B cell (primary cell): ENCODE data around the gene SERF2. TPM values are rescaled to one million over a fixed set of nuclear protein-coding genes. Genes with fewer than 3 reads are reported as not detected.
"Not testable (repeated sequence)": the region's sequence is repeated elsewhere in the genome, so short reads cannot be mapped to it uniquely, and the experiment has no call there.

Experiments used
- ATAC-seq: fragments of 200-7000 bp; cut with Tn5 transposase; one replicate; pipeline ENCODE4 v1.10.0; 2021; ENCODE audit warnings: low read depth, mild to moderate bottlenecking, moderate number of reproducible peaks, moderate library complexity
- CTCF ChIA-PET: fragments of 350-600 bp; sonication (Branson Sonifier 250); formaldehyde crosslinking; loops from one replicate; lab custom pipeline; 2021; ENCODE audit warnings: antibody characterized with exemption, inconsistent platforms; lab: Charles Lee
- POLR2A ChIA-PET: fragments of 350-600 bp; sonication (Branson Sonifier 250); formaldehyde crosslinking; loops from one replicate; lab custom pipeline; 2021; ENCODE audit warnings: antibody characterized with exemption; lab: Charles Lee
- DNase-seq: peaks from one replicate; pipeline ENCODE4 v3.0.0; 2013
- H2AFZ ChIP-seq: 2 replicates; pipeline ENCODE4 v1.6.1; 2012; ENCODE audit warnings: mild to moderate bottlenecking, low read depth, low read length; ENCODE audit not compliant: insufficient read depth, poor library complexity, severe bottlenecking
- H3K27ac ChIP-seq, 2 donors: 1 replicate in 1 of 2; 2 replicates in 1 of 2; pipeline ENCODE4 v1.5.1; 2012 to 2013; ENCODE audit warnings: low read length in 2 of 2, mild to moderate bottlenecking in 2 of 2, moderate library complexity in 1 of 2
- H3K27me3 ChIP-seq, 4 experiments: fragments of 200-600 bp in 1 of 4; sonication (generic) in 1 of 4; replicated peaks in 1 of 4; 1 replicate in 2 of 4; 2 replicates in 2 of 4; pipeline versions ENCODE4 v1.6.1 to v1.7.0; 2013 to 2016; ENCODE audit warnings: low read length in 3 of 4, mild to moderate bottlenecking in 2 of 4, mixed read lengths in 1 of 4, moderate library complexity in 1 of 4; ENCODE audit not compliant: insufficient read depth in 4 of 4, control insufficient read depth in 3 of 4; ENCODE audit errors: control extremely low read depth in 1 of 4
- H3K36me3 ChIP-seq, 2 experiments: replicated peaks in 1 of 2; 1 replicate in 1 of 2; 2 replicates in 1 of 2; pipeline versions ENCODE4 v1.6.1 to v1.7.1; 2013; ENCODE audit warnings: low read length in 1 of 2; ENCODE audit not compliant: insufficient read depth in 2 of 2, control insufficient read depth in 1 of 2; ENCODE audit errors: control extremely low read depth in 1 of 2, extremely low read depth in 1 of 2
- H3K4me1 ChIP-seq, 2 donors: fragments of 200-600 bp in 1 of 2; sonication (generic) in 1 of 2; 1 replicate in 1 of 2; 2 replicates in 1 of 2; pipeline versions ENCODE4 v1.5.1 to v1.6.1; 2013 to 2017; ENCODE audit warnings: low read length in 2 of 2; ENCODE audit not compliant: control insufficient read depth in 2 of 2, insufficient read depth in 2 of 2
- H3K4me2 ChIP-seq: replicated peaks from 2 replicates; pipeline ENCODE3; 2012; ENCODE audit warnings: mild to moderate bottlenecking, low read depth, low read length; ENCODE audit not compliant: poor library complexity, severe bottlenecking
- H3K4me3 ChIP-seq, 5 experiments: fragments of 200-600 bp in 1 of 5; sonication (generic) in 1 of 5; 1 replicate in 3 of 5; 2 replicates in 2 of 5; pipeline versions ENCODE4 v1.5.1 to v1.7.0; 2011 to 2016; ENCODE audit warnings: low read length in 4 of 5, mild to moderate bottlenecking in 4 of 5, low read depth in 2 of 5, control low read depth in 1 of 5, moderate library complexity in 1 of 5; ENCODE audit not compliant: insufficient read depth in 1 of 5; ENCODE audit errors: control extremely low read depth in 1 of 5, extremely low read depth in 1 of 5
- H3K79me2 ChIP-seq: fragments of 200-600 bp; sonication (generic); one replicate; pipeline ENCODE4 v1.6.0; 2016; ENCODE audit warnings: low read length; ENCODE audit not compliant: control insufficient read depth, insufficient read depth
- H3K9ac ChIP-seq: fragments of 200-600 bp; sonication (generic); 2 replicates; pipeline ENCODE4 v1.6.1; 2017; ENCODE audit warnings: mild to moderate bottlenecking, low read length, moderate library complexity
- H3K9me3 ChIP-seq, 3 donors: one replicate each; pipeline versions ENCODE4 v1.6.1 to v1.7.1; 2013; ENCODE audit warnings: low read length in 2 of 3; ENCODE audit not compliant: control insufficient read depth in 2 of 3, insufficient read depth in 1 of 3; ENCODE audit errors: control extremely low read depth in 1 of 3
- H4K20me1 ChIP-seq: 2 replicates; pipeline ENCODE4 v1.6.0; 2012; ENCODE audit warnings: mild to moderate bottlenecking, low read length; ENCODE audit not compliant: insufficient read depth, control insufficient read depth, poor library complexity, severe bottlenecking
- H3K27ac Mint-ChIP-seq: one replicate; pipeline ENCODE4 v1.8.0; 2021; ENCODE audit warnings: mixed read lengths
- H3K27me3 Mint-ChIP-seq: one replicate; pipeline ENCODE4 v1.8.0; 2021; ENCODE audit warnings: mixed read lengths
- H3K4me1 Mint-ChIP-seq: one replicate; pipeline ENCODE4 v1.8.0; 2021; ENCODE audit warnings: mixed read lengths
- H3K4me3 Mint-ChIP-seq: one replicate; pipeline ENCODE4 v1.8.0; 2021; ENCODE audit warnings: mixed read lengths
- H3K9me3 Mint-ChIP-seq: one replicate; pipeline ENCODE4 v1.8.0; 2022; ENCODE audit warnings: mixed read lengths; ENCODE audit not compliant: insufficient read depth
- EZH2 ChIP-seq: IDR thresholded peaks from 2 replicates; pipeline ENCODE4 v1.6.1; 2012; ENCODE audit warnings: borderline replicate concordance, low read depth, mild to moderate bottlenecking, moderate library complexity, low read length; ENCODE audit not compliant: insufficient read depth, poor library complexity, severe bottlenecking
- WGBS: methylation state at CpG from one replicate; pipeline ENCODE4 v1.1.5; 2013; ENCODE audit warnings: missing lambda C conversion rate; ENCODE audit not compliant: insufficient coverage; 5-methylcytosine and 5-hydroxymethylcytosine counted together
- intact Hi-C: fragments of 100-400 bp; cut with micrococcal nuclease; formaldehyde crosslinking; loops from one replicate; pipeline ENCODE4 v1.10.0; 2022
- polyA plus RNA-seq: library from polyadenylated mRNA; depleted of rRNA; stranded (reverse); fragments of >200 nt; gene quantifications from 2 replicates; pipeline ENCODE4 v1.2.3, GENCODE V29; 2012
- total RNA-seq, 2 donors: library from RNA; stranded (reverse); fragments of 120-200 nt in 1 of 2; gene quantifications; 1 replicate in 1 of 2; 2 replicates in 1 of 2; pipeline versions ENCODE4 v1.2.3 to v1.2.4, GENCODE V29; 2013 to 2022
- TF ChIP-seq, protein P1 (sequence below): fragments of 200-600 bp; IDR thresholded peaks from one replicate; pipeline ENCODE4 v1.8.0; 2022; ENCODE audit warnings: antibody characterized with exemption, mild to moderate bottlenecking

The SERF2 gene
- total and polyA plus RNA-seq, 2 donors (not counting 1 experiment from before 2014, with no cell fraction given) = 455 to 806 TPM

- Histone ChIP-seq H4K20me1 (peaks cover 35% of the 10 kb centered on the region), H3K4me3 (peak overlapping the region; percentile 54 to 91 (median 86)), H3K27ac (peak overlapping the region; percentile 95 to 97), H3K4me2 (peak overlapping the region; percentile 77), H3K9ac (peak overlapping the region; percentile 93), H3K79me2 (peaks cover 59% of the 10 kb centered on the region), H2AFZ (peak overlapping the region; percentile 72), H3K4me1 (peaks cover 52 to 62% of the 10 kb centered on the region in 2 donors)
- H3K27me3 Mint-ChIP-seq, H3K27me3 ChIP-seq, H3K9me3 Mint-ChIP-seq, H3K9me3 ChIP-seq, H3K36me3 ChIP-seq: not testable (repeated sequence)
- DNase-seq (peak; percentile 64), ATAC-seq (peak; percentile 5)
- peak overlapping the region; percentile 96 for H3K27ac Mint-ChIP-seq
- ChIA-PET CTCF (interaction anchor here (1.6 kb wide), 1 partner anchor 24 kb away, joined by 7 read pairs; no protein-coding TSS in a partner anchor), POLR2A (interaction anchor here (1.7 kb wide), 1 partner anchor 30 kb away, joined by 12 read pairs; the partner anchor contains the start of gene ELL3)
- peaks cover 59% of the 10 kb centered on the region for H3K4me1 Mint-ChIP-seq
- 0% methylated on average over 3 of the region's 12 CpGs for WGBS
- intact Hi-C loops = loop anchor here (1.0 to 5.0 kb wide), 4 partner anchors 45 to 825 kb away; partner anchors contain the start of genes SERF2 and TTBK2
- H3K4me3 Mint-ChIP-seq = peak overlapping the region; percentile 98
These were observed 45.2 kb upstream of the SERF2 start for GRCh38 chr15:43746903-43747309.

DNA sequence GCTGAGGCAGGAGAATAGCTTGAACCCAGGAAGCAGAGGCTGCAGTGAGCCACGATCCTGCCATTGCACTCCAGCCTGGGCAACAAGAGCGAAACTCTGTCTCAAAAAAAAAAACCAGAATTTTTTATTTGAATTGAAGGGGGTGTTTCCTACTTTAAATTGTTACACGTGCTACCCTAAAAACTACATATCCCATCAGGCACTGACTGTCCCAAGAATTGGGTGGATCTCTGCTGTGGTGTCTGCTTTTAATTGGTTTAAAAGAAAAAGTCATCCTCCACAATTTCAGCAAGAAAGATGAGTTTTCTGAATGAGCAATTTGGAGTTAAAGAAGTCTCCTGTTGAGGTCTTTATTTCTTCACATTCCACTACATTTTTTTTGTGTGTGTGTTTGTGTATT, 43.7 kb upstream of the SERF2 start:
- H3K9me3 ChIP-seq = no peaks in the 10 kb centered on the region
- H3K9me3 Mint-ChIP-seq = no peaks in the 10 kb centered on the region
- POLR2A ChIA-PET = interaction anchor here (0.7 to 2.3 kb wide), 2 partner anchors 20 to 28 kb away, joined by 4 to 17 read pairs; partner anchors contain the start of gene ELL3
- DNase-seq = peak; percentile 36
- H3K4me1 Mint-ChIP-seq = peaks cover 64% of the 10 kb centered on the region
- TF ChIP-seq EZH2 = no peak
- TF ChIP-seq, protein P1, sequence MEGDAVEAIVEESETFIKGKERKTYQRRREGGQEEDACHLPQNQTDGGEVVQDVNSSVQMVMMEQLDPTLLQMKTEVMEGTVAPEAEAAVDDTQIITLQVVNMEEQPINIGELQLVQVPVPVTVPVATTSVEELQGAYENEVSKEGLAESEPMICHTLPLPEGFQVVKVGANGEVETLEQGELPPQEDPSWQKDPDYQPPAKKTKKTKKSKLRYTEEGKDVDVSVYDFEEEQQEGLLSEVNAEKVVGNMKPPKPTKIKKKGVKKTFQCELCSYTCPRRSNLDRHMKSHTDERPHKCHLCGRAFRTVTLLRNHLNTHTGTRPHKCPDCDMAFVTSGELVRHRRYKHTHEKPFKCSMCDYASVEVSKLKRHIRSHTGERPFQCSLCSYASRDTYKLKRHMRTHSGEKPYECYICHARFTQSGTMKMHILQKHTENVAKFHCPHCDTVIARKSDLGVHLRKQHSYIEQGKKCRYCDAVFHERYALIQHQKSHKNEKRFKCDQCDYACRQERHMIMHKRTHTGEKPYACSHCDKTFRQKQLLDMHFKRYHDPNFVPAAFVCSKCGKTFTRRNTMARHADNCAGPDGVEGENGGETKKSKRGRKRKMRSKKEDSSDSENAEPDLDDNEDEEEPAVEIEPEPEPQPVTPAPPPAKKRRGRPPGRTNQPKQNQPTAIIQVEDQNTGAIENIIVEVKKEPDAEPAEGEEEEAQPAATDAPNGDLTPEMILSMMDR = no peak
- no peaks in the 10 kb centered on the region for H3K27me3 Mint-ChIP-seq
- H3K9ac ChIP-seq = no peak overlapping the region
- H3K27ac Mint-ChIP-seq = no peak overlapping the region
- H3K27ac ChIP-seq = peak overlapping the region in 1 of 2 donors; percentile 26
- WGBS = 80% methylated on average over 1 of the region's 3 CpGs
- H2AFZ ChIP-seq = no peak overlapping the region
- peaks cover 1 to 6% of the 10 kb centered on the region in 2 experiments for H3K36me3 ChIP-seq
- intact Hi-C loops = loop anchor here (5.0 kb wide), 2 partner anchors 59 to 826 kb away; partner anchors contain the start of gene TTBK2
- no peak overlapping the region for H3K4me3 ChIP-seq
- peaks cover 49% of the 10 kb centered on the region for H4K20me1 ChIP-seq
- H3K4me2 ChIP-seq = peak overlapping the region; percentile 28
- CTCF ChIA-PET = no interaction called here
- peaks cover 53 to 62% of the 10 kb centered on the region in 2 donors for H3K4me1 ChIP-seq
- H3K79me2 ChIP-seq = peaks cover 74% of the 10 kb centered on the region
- ATAC-seq = no peak
- peak overlapping the region; percentile 55 for H3K4me3 Mint-ChIP-seq
- no peaks in the 10 kb centered on the region for H3K27me3 ChIP-seq
